HL-60 (cell line): ENCODE data around the gene NXNL1.
"Not testable (repeated sequence)": the region's sequence is repeated elsewhere in the genome, so short reads cannot be mapped to it uniquely, and the experiment has no call there.

Experiments used
- DNase-seq, 2 experiments: peaks; one replicate each; pipeline ENCODE4 v3.0.0-alpha.2; 2010 to 2020; ENCODE audit warnings: low read depth in 1 of 2, low spot score in 1 of 2
- H3K27ac ChIP-seq: fragments of 250-450 bp; sonication (Bioruptor Pico); replicated peaks from 2 replicates; pipeline ENCODE4 v1.5.1; 2020; ENCODE audit warnings: mild to moderate bottlenecking, moderate library complexity
- H3K27me3 ChIP-seq: fragments of 250-450 bp; sonication (Bioruptor Pico); 2 replicates; pipeline ENCODE4 v1.5.1; 2021; ENCODE audit warnings: mild to moderate bottlenecking, moderate library complexity; ENCODE audit not compliant: insufficient read depth, poor library complexity, severe bottlenecking
- H3K4me3 ChIP-seq: replicated peaks from 2 replicates; pipeline ENCODE4 v1.5.1; 2011; ENCODE audit warnings: mild to moderate bottlenecking, control low read depth, low read length; ENCODE audit not compliant: insufficient read depth
- CTCF ChIP-seq: IDR thresholded peaks from one replicate; pipeline ENCODE4 v1.5.1; 2011; ENCODE audit warnings: low read length, control low read depth, inconsistent platforms; ENCODE audit not compliant: insufficient read depth
- GABPA ChIP-seq: IDR thresholded peaks from 2 replicates; pipeline ENCODE4 v1.6.1; 2012; ENCODE audit warnings: low read depth
- POLR2AphosphoS5 ChIP-seq: IDR thresholded peaks from 2 replicates; pipeline ENCODE4 v1.6.1; 2012; ENCODE audit warnings: low read depth
- REST ChIP-seq: IDR thresholded peaks from 2 replicates; pipeline ENCODE4 v1.6.1; 2012; ENCODE audit warnings: low read depth; ENCODE audit not compliant: insufficient replicate concordance
- SPI1 ChIP-seq: IDR thresholded peaks from 2 replicates; pipeline ENCODE4 v1.6.1; 2012; ENCODE audit warnings: low read depth, mild to moderate bottlenecking, borderline replicate concordance
- long read RNA-seq: library from polyadenylated mRNA; unstranded; transcript quantifications from one replicate; pipeline ENCODE4 v2.0.0, GENCODE V29; 2020

Gene NXNL1, protein sequence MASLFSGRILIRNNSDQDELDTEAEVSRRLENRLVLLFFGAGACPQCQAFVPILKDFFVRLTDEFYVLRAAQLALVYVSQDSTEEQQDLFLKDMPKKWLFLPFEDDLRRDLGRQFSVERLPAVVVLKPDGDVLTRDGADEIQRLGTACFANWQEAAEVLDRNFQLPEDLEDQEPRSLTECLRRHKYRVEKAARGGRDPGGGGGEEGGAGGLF
- long read RNA-seq, result 0 reads

- TF ChIP-seq REST, result no peak
- no peak for TF ChIP-seq GABPA
- TF ChIP-seq SPI1, result no peak
- TF ChIP-seq CTCF, result no peak
- TF ChIP-seq POLR2AphosphoS5, result no peak
- H3K27ac ChIP-seq, result no peak within 1 kb of the TSS
- DNase-seq, result no peak
- H3K27me3 ChIP-seq, result peaks cover 11% of the 10 kb centered on the region
- H3K4me3 ChIP-seq, result no peak within 1 kb of the TSS
Observed at GRCh38 chr19:17460372-17461230, at the start of gene NXNL1. Gene NXNL1, minus strand, starts transcription at chr19:17460926. Its CDS starts 57 bp downstream, at chr19:17460869.

DNA sequence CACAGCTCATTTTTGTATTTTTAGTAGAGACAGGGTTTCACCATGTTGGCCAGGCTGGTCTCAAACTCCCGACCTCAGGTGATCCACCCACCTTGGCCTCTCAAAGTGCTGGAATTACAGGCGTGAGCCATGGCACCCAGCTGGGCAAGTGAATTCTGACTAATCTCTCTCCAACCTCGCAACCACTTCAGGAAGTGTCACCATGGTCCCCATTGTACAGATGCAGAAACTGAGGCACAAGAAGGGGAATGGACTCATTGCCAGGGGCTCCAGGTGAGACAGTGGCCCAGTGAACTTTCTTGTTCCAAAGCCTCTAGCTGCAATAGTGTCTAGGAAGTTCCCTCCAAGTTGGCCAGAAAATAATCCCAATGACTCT lies 47.8 kb upstream of the NXNL1 start:
- not testable (repeated sequence) for H3K4me3 ChIP-seq, DNase-seq, H3K27ac ChIP-seq, H3K27me3 ChIP-seq

DNA sequence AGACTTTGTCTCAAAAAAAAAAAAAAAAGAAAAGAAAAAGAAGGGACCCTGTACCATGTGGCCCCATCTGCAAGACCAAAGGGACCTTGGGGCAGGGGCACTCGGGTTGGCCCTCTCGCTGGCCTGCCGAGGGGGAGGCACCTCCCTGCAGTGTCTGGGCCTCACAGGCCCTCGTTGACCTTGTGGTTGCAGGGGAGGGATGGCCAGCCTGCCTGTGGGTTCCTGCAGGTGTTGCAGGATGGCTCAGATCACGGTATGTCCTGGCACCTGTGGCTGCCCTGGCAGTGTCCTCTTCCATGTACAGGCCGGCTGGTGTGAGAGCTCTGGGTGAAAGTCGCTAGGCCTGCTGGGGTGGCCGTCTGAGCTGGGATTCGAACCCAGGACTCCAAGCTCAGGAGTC lies 46.0 kb upstream of the NXNL1 start:
- no peak for DNase-seq
- Histone ChIP-seq H3K27me3 (no peaks in the 10 kb centered on the region), H3K4me3 (no peak overlapping the region), H3K27ac (no peak overlapping the region)
- TF ChIP-seq SPI1, result no peak
- TF ChIP-seq POLR2AphosphoS5, result no peak
- TF ChIP-seq GABPA, result no peak
- no peak for TF ChIP-seq REST
- no peak for TF ChIP-seq CTCF

- Histone ChIP-seq H3K4me3 (no peak overlapping the region), H3K27me3 (no peaks in the 10 kb centered on the region), H3K27ac (no peak overlapping the region)
- TF ChIP-seq POLR2AphosphoS5 (no peak), CTCF (no peak), GABPA (no peak)
- no peak for DNase-seq
Observed at GRCh38 chr19:17505223-17505622, 44.5 kb upstream of the NXNL1 start.
